Kidney tubule cell (primary cell): Measurements from ENCODE around the gene TRIM16.
"Not testable (repeated sequence)": the region's sequence is repeated elsewhere in the genome, so short reads cannot be mapped to it uniquely, and the experiment has no call there.

Experiments used
- DNase-seq: peaks from one replicate; pipeline ENCODE4 v3.0.0-alpha.2; 2018; ENCODE audit warnings: low spot score

TRIM16 gene

DNA sequence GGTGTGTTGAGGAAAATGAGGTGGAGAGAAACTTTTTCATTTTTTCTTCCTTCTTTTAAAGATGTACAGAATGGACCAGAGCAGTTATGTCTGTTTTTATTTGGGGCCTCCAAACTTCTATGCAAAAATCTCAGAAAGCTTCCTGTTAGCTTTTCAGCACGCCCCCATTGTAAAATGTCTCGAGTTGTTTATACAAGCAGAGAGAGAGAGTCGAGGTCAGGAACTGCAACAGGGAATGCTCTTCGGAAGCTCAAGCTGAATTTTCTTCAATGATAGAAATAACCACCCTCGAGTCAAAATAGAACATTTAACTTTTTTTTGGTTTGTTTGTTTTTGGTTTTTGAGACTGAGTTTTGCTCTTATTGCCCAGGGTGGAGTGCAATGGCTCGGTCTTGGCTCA, 68.3 kb downstream of the TRIM16 start:
- DNase-seq: not testable (repeated sequence)

DNA sequence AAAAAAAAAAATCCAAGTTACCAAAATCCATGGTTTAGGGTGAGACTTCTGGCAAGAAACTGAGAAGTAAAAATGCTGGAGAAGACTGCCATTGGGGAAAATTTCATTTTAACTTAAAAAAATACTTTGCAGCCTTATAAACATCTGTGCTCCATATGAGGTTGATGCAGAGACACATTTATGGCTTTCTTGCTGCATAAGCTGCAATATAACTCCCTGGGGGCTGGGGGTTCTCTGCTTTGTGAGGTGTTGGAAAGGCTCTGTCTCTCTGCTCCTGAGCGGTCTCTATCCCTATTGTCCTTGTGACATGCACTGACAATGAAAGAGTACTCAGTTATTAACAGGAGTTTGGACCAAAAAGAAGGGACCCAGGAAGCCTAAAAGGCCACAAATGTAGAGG, 71.0 kb downstream of the TRIM16 start:
- not testable (repeated sequence) for DNase-seq

DNA sequence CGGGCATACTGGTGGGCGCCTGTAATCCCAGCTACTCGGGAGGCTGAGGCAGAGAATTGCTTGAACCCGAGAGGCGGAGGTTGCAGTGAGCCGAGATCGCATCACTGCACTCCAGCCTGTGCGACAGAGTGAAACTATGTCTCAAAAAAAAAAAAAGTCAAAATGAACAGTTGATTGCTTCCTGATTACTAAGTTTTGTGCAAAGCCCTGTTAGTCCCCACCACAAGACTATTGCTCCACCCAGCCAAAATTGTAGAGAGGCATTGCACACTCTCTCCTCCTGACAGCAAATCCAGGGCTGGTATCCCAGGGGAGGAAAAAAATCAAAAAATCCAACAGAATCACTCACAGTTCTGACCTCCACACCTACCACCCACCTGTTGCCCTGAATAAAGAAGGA, 91.2 kb downstream of the TRIM16 start:
- not testable (repeated sequence) for DNase-seq

- not testable (repeated sequence) for DNase-seq
Measured at GRCh38 chr17:15591986-15592385, 92.1 kb downstream of the TRIM16 start.

DNA sequence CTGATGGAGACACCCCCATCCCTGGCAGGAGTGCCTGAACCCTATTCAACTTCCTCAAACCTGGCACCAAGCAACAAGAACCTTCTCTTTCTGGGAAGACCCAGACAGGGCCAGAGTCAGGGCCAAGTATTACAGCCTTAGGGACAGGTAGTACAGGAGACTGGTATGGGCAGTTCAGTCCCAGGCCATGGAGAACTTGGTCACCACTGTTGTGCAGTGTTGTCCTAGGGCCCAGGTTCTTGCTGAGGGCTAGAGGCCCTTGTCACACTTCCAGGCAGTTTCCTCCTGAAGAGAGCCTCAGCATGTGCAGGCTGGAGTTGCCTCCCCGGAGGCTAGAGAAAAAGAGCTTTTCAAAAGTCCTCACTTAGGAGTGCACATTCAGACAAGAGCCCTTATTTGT, 93.3 kb downstream of the TRIM16 start:
- not testable (repeated sequence) for DNase-seq

GRCh38 chr17:15589544-15590536, 94.3 kb downstream of the TRIM16 start:
- not testable (repeated sequence) for DNase-seq

DNA sequence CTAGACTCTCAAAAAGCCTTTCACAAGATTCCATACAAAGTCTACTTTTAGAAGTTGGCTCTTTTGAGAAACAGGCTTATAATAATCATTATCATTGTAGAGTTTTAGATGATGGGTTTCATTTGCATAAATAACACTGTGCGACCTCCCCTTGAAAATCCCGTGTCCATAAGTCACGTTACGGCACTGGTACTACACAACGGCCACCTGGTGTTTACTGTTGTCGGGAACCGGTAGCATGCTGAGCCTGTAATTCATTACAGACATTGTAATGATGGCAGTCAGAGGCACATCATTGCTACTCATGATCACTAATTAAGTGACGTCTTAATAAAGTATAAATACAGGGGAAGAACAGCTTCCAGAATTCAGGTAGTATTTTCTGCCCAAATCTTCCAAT, 96.1 kb downstream of the TRIM16 start:
- DNase-seq: not testable (repeated sequence)

GRCh38 chr17:15583313-15583712, 100.8 kb downstream of the TRIM16 start:
- not testable (repeated sequence) for DNase-seq

DNA sequence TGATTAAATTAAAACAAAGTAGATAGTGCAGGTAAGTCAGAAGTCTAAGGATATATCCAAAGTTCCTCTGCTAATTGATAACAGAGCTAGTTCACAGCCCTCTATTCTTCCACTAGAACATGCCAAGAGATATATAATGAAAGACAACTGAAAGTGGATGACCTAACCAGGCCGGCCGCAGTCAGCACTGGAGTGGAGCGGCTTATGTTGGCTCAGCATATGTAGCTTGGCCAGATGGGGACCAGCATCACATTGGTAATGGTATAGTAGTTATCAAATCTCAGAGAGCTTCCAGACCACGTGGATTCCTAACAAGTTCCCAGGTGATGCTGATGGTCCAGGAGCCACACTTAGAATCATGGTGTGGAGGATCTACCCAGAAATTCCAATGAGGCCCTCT, 102.6 kb downstream of the TRIM16 start:
- DNase-seq: not testable (repeated sequence)
